PC-3 (cell line): Measurements from ENCODE around the gene CACNA1E.

ENCODE experiments used
- EZH2 ChIP-seq: fragments of 300-600 bp; sonication (generic); IDR thresholded peaks from one replicate; pipeline ENCODE4 v1.6.1; 2017; ENCODE audit warnings: antibody characterized with exemption, mild to moderate bottlenecking, low read length; ENCODE audit not compliant: unreplicated experiment
- EZH2phosphoT487 ChIP-seq: fragments of 300-600 bp; sonication (generic); IDR thresholded peaks from 2 replicates; pipeline ENCODE4 v1.6.1; 2018; ENCODE audit warnings: mild to moderate bottlenecking, antibody characterized with exemption, low read length, borderline replicate concordance
- TF ChIP-seq, protein P1 (sequence below): fragments of 300-600 bp; sonication (generic); conservative IDR thresholded peaks from 2 replicates; pipeline ENCODE4 v1.5.1; 2017; ENCODE audit warnings: antibody characterized with exemption, low read depth, mild to moderate bottlenecking, low read length

DNA sequence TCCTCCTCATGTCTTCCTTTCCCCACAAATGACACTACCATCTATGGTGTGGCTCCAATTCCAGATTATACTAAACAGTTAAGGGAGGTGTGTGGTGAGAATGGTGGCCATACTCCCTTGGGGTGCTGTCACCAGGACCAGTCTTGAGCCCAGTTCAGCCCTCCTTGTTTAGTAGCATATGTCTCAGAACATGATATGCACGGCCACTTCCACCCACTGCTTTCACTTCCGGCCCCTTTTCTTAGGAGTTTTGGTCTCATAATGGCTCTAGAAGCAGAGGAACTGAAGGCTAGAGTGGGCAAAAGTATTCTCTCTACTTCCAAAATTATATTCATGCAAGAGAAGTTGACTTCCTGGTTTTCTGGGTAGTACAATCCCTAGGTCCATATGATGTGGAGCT lies 45.3 kb upstream of the CACNA1E start:
- TF ChIP-seq, protein P1, sequence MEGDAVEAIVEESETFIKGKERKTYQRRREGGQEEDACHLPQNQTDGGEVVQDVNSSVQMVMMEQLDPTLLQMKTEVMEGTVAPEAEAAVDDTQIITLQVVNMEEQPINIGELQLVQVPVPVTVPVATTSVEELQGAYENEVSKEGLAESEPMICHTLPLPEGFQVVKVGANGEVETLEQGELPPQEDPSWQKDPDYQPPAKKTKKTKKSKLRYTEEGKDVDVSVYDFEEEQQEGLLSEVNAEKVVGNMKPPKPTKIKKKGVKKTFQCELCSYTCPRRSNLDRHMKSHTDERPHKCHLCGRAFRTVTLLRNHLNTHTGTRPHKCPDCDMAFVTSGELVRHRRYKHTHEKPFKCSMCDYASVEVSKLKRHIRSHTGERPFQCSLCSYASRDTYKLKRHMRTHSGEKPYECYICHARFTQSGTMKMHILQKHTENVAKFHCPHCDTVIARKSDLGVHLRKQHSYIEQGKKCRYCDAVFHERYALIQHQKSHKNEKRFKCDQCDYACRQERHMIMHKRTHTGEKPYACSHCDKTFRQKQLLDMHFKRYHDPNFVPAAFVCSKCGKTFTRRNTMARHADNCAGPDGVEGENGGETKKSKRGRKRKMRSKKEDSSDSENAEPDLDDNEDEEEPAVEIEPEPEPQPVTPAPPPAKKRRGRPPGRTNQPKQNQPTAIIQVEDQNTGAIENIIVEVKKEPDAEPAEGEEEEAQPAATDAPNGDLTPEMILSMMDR: no peak
- TF ChIP-seq EZH2: no peak
- no peak for TF ChIP-seq EZH2phosphoT487
